ENCODE results near the gene MSI1. TPM values are rescaled to one million over a fixed set of nuclear protein-coding genes. Genes with fewer than 3 reads are reported as not detected.
"Not testable (repeated sequence)": the region's sequence is repeated elsewhere in the genome, so short reads cannot be mapped to it uniquely, and the experiment has no call there.

The MSI1 gene
- total RNA-seq, 1 donor from 2014 or later = not detected

DNA sequence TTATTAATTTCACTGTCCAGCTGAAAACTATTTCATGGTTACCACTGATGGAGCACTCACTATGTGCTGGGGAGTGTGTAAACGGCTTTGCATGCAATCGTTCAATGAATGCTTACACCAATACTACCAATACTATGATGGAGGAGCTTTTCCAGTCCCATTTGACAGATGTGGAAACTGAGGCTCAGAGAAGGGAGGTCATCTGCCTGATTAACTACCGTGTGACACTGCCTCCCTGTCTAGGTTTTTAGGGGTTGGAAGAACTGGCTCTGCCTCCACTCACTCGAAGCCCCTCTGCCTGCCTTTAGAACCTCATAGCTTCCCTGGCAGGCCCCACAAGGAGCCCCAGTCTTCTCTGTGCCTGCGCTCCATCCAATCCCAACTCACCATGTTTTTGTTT, 11.9 kb downstream of the MSI1 start:
- intact Hi-C loops (cut with micrococcal nuclease) = loop anchor here (2.0 kb wide), 1 partner anchor 32 kb away; no protein-coding TSS in a partner anchor

- intact Hi-C loops (cut with micrococcal nuclease) = loop anchor here (1.0 to 2.0 kb wide), 3 partner anchors 32 to 112 kb away; no protein-coding TSS in a partner anchor
Measured at GRCh38 chr12:120356567-120357030, 12.4 kb downstream of the MSI1 start.

- intact Hi-C loops (cut with micrococcal nuclease) = no loop called here
Measured at GRCh38 chr12:120353556-120354317, 15.2 kb downstream of the MSI1 start.

DNA sequence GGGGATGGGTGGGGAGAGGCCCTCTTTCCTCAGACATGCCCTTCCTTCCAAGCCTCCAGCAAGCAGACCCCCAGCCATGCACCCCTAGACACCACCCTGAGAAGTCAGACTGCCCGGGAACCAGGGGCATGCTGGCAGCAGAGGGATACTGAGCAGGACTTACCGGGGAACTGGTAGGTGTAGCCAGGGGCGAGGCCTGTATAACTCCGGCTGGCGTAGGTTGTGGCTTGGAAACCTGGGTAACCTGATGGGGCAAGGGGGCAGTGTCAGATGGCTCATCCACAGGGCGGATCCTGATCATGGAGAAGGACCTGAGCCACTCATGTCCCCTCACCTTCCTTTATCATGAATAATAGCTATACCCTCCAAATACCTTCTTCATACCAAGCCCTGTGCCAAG, 15.8 kb downstream of the MSI1 start:
- intact Hi-C loops (cut with micrococcal nuclease) = no loop called here

GRCh38 chr12:120352117-120352516, 16.8 kb downstream of the MSI1 start:
- intact Hi-C loops (cut with micrococcal nuclease) = no loop called here

GRCh38 chr12:120350576-120351350, 18.2 kb downstream of the MSI1 start:
- intact Hi-C loops (cut with micrococcal nuclease) = no loop called here

- intact Hi-C loops (cut with micrococcal nuclease) = no loop called here
Measured at GRCh38 chr12:120347766-120348165, 21.2 kb downstream of the MSI1 start.

GRCh38 chr12:120346681-120347080, 22.3 kb downstream of the MSI1 start:
- intact Hi-C loops (cut with micrococcal nuclease) = no loop called here

GRCh38 chr12:120346031-120346430, 22.9 kb downstream of the MSI1 start:
- intact Hi-C loops (cut with micrococcal nuclease) = no loop called here

GRCh38 chr12:120343692-120344091, 25.3 kb downstream of the MSI1 start:
- intact Hi-C loops (cut with micrococcal nuclease) = no loop called here

- intact Hi-C loops (cut with micrococcal nuclease) = no loop called here
Measured at GRCh38 chr12:120343039-120343537, 25.9 kb downstream of the MSI1 start.

DNA sequence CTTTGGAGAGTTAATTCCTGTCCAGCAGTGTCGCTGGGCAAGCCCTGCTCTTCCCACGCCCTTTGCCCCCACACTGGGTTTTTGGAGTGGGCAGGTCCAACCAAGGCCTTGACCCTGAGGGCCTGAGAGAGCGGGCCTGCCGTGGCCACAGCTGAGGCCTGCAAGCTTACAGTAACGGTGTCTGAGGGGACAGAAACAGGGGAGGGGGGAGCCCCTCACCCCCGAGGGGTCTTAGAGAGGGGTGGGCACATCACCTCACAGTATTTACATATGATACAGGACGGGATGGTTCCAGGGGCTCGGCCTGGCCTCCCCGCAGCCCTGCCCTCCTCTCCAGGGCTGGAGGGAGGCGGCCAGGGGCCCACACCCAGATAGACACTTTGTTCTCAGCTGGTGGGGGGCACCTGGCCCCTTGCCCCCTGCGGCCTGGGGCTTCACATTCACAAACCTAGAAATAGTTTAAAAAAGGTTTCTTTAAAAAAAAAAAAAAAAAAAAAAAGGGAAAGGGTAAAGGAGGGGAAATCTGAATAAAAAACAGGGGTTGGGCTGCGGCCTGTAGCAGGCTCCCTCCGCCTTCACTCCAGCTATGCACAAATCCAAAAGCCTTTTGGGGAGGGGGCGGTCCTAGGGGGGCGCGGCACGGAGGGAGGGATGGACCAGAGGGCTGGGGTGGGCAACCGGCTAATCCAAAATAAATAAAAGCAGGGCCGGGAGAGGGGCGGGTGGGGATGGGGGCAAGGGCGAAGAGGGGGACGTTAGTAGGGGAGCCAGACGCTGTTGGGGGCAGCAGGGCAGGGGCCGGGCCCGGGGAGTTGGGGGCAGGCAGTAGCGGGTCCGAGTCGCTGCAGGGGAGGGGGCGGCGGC, 26.6 kb downstream of the MSI1 start:
- intact Hi-C loops (cut with micrococcal nuclease) = no loop called here

DNA sequence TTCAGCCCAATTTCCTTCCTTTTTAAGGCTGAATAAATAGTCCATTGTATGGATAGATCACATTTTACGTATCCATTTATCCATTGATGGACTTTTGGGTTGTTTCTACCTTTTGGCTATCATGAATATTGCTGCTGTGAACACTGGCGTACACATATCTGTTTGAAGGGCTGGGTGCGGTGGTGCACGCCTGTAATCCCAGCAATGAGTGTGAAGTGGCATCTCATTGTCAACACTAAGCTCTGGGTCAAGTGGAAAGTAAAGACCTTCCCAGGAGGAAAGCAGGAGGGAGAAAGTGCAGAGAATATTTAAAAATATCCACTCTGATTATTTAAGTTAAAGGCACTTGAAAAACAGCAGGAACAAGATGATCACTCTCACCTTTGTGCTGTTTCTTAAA, 29.7 kb downstream of the MSI1 start:
- intact Hi-C loops (cut with micrococcal nuclease) = no loop called here

GRCh38 chr12:120337730-120338129, 31.2 kb downstream of the MSI1 start:
- intact Hi-C loops (cut with micrococcal nuclease) = no loop called here

DNA sequence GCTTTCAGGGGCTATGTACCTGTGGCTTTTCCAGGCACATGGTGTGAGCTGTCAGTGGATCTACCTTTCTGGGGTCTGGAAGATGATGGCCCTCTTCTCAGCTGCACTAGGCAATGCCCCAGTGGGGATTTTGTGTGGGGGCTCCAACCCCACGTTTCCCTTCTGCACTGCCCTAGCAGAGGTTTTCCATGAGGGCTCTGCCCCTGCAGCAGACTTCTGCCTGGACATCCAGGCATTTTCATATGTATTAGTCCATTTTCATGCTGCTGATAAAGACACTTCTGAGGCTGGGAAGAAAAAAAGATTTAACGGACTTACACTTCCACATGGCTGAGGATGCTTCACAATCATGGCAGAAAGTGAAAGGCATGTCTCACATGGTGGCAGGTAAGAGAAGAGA, 32.6 kb downstream of the MSI1 start:
- intact Hi-C loops (cut with micrococcal nuclease) = not testable (repeated sequence)

GRCh38 chr12:120335447-120335846, 33.5 kb downstream of the MSI1 start:
- intact Hi-C loops (cut with micrococcal nuclease) = not testable (repeated sequence)

DNA sequence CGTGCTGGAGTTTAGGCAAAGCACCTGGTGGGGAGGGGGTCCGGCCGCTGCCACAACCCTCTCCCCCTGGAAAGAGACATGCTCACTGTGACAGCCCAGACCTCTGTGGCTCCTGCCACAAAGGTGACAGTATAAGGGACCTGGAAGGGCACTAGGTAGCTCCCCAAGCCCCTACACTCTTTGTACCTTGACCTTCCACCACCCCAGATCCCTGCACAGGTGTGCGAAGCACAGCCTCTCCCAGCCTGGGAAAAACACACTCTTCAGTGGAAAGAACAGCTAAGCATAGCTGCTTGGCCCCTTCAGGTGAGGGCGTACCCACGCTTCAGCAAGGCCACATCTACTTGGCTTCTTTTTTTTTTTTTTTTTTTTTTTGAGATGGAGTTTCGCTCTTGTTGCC, 36.4 kb downstream of the MSI1 start:
- intact Hi-C loops (cut with micrococcal nuclease) = no loop called here

DNA sequence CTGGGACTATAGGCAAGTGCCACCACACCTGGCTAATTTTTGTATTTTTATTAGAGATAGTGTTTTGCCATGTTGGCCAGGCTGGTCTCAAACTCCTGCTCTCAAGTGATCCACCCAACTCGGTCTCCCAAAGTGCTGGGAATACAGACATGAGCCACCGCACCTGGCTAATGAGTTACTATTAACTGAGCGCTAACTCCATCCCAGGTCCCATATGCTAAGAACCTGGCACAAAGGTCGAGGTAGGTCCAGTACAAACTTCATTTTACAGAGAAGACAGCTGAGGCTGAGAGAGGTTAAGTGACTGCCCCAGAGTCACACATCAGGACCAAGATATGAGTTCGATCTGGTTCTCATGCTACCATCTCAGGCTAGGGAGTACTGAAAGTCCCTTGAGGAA, 36.9 kb downstream of the MSI1 start:
- intact Hi-C loops (cut with micrococcal nuclease) = no loop called here

DNA sequence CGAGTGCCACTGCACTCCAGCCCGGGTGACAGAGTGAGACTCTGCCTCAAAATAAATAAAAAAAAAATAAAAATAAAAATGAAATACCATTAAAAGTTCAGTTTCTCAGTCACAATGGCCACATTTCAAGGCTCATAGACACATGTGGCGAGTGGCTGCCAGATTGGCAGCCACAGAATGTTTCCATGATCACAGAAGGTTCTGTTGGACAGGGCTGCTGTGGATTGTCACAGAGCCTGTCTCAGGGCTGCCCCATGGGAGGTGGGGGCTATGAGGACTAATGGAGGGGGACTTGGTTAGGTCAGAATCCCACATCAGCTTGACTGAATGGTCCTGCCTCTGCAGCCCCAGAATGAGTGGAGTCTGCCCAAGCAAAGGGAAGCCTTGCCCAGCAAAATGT, 37.6 kb downstream of the MSI1 start:
- intact Hi-C loops (cut with micrococcal nuclease) = no loop called here

GRCh38 chr12:120328228-120328627, 40.7 kb downstream of the MSI1 start:
- intact Hi-C loops (cut with micrococcal nuclease) = no loop called here

- intact Hi-C loops (cut with micrococcal nuclease) = no loop called here
Measured at GRCh38 chr12:120327593-120327992, 41.4 kb downstream of the MSI1 start, which contains the start of gene PLA2G1B. Gene PLA2G1B (minus strand): TSS chr12:120327779. CDS start chr12:120327753, 26 bp downstream.

Measured in T-helper 1 cell treated with Interleukin-12 subunit alpha and Interleukin-12 subunit beta and Interleukin-4 antibody, amounts not matched to agents 30 ng/mL and 1 ng/mL, for 36 hours (primary cell).